PC-9 (cell line): ENCODE results near the gene RALGAPA2. TPM values are rescaled to one million over a fixed set of nuclear protein-coding genes. Genes with fewer than 3 reads are reported as not detected.

Experiments
- BruUV-seq: library from RNA; stranded (reverse); fragments of 400-500 nt; replicated peaks from 2 replicates; lab custom pipeline; 2021; lab: Mats Ljungman, UMichigan
- CTCF ChIA-PET: fragments of 300-600 bp; sonication (Branson Sonifier 250); formaldehyde crosslinking; loops from one replicate; lab custom pipeline; 2022; ENCODE audit warnings: antibody characterized with exemption; lab: Charles Lee
- POLR2A ChIA-PET: fragments of 300-600 bp; sonication (Branson Sonifier 250); formaldehyde crosslinking; loops from one replicate; lab custom pipeline; 2022; ENCODE audit warnings: antibody characterized with exemption; ENCODE audit not compliant: unreplicated experiment; lab: Charles Lee
- DNase-seq, 2 experiments: peaks; one replicate each; pipeline versions ENCODE4 v3.0.0 to v3.0.0-alpha.2; 2015 to 2022; ENCODE audit warnings: mixed read lengths in 1 of 2
- H2AFZ ChIP-seq: fragments of 200-600 bp; sonication (generic); 2 replicates; pipeline ENCODE4 v1.8.1; 2017; ENCODE audit warnings: antibody characterized with exemption
- H3F3A ChIP-seq: fragments of 200-600 bp; sonication (generic); 2 replicates; pipeline ENCODE4 v1.8.1; 2017; ENCODE audit warnings: antibody characterized with exemption, mild to moderate bottlenecking, low read depth; ENCODE audit not compliant: insufficient read depth
- H3K27ac ChIP-seq: fragments of 200-600 bp; sonication (generic); 2 replicates; pipeline ENCODE4 v1.6.1; 2016; ENCODE audit warnings: mixed run types
- H3K27me3 ChIP-seq: fragments of 200-600 bp; sonication (generic); 2 replicates; pipeline ENCODE4 v1.6.1; 2016; ENCODE audit warnings: low read depth, mixed run types; ENCODE audit not compliant: insufficient read depth
- H3K36me3 ChIP-seq: fragments of 200-600 bp; sonication (generic); 2 replicates; pipeline ENCODE4 v1.6.1; 2016; ENCODE audit warnings: low read depth, mixed run types
- H3K4me1 ChIP-seq: fragments of 200-600 bp; sonication (generic); replicated peaks from 2 replicates; pipeline ENCODE4 v1.6.1; 2016; ENCODE audit warnings: mixed run types; ENCODE audit not compliant: insufficient read depth
- H3K4me2 ChIP-seq: fragments of 200-600 bp; sonication (generic); 2 replicates; pipeline ENCODE4 v1.6.1; 2017; ENCODE audit warnings: mixed run types
- H3K4me3 ChIP-seq: fragments of 200-600 bp; sonication (generic); 2 replicates; pipeline ENCODE4 v1.6.1; 2016; ENCODE audit warnings: mixed run types
- H3K79me2 ChIP-seq: fragments of 200-600 bp; sonication (generic); 2 replicates; pipeline ENCODE4 v1.6.1; 2017; ENCODE audit warnings: low read depth, mixed run types
- H3K9me2 ChIP-seq: fragments of 200-600 bp; sonication (generic); 2 replicates; pipeline ENCODE4 v1.8.1; 2017; ENCODE audit warnings: mild to moderate bottlenecking; ENCODE audit not compliant: insufficient read depth
- H3K9me3 ChIP-seq: fragments of 200-600 bp; sonication (generic); 2 replicates; pipeline ENCODE4 v1.8.1; 2016; ENCODE audit warnings: low read depth; ENCODE audit not compliant: insufficient read depth
- H4K20me1 ChIP-seq: fragments of 200-600 bp; sonication (generic); 2 replicates; pipeline ENCODE4 v1.8.1; 2017; ENCODE audit not compliant: insufficient read depth
- EZH2 ChIP-seq: fragments of 200-600 bp; sonication (generic); IDR thresholded peaks from 2 replicates; pipeline ENCODE4 v1.8.0; 2017; ENCODE audit warnings: antibody characterized with exemption, low read depth
- intact Hi-C: fragments of 100-400 bp; cut with micrococcal nuclease; formaldehyde crosslinking; loops from one replicate; pipeline ENCODE4 v1.10.0; 2022; ENCODE audit not compliant: unreplicated experiment
- total RNA-seq: library from RNA; stranded (reverse); gene quantifications from 2 replicates; pipeline ENCODE4 v1.2.3, GENCODE V29; 2021
- TF ChIP-seq, protein P1 (sequence below): fragments of 200-600 bp; sonication (generic); conservative IDR thresholded peaks from 2 replicates; pipeline ENCODE4 v1.6.1; 2017; ENCODE audit warnings: mixed run types, antibody characterized with exemption, mild to moderate bottlenecking, moderate library complexity

RALGAPA2 gene
- total RNA-seq, 1 experiment from 2014 or later: 28.7 TPM

DNA sequence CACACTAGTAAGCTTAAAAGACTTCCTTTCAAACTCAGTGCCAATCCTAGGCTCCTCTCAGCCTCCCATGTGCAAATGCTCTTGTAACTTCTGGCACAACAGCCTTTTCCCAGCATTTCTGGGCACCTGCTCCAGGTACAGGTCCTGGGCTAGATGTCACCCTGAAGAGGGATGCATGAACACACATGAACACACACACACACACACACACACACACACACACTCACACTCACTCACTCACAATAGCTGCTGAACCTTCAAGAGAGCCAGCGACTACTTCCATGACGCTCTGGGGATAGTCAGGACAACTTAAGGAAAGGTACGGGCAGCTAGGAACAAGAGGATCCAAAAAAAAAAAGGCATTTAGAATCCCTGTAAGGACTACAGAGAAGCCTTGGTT is 221.8 kb downstream of the RALGAPA2 start:
- no peaks in the 10 kb centered on the region for H3K79me2 ChIP-seq
- no peak overlapping the region for H3K4me2 ChIP-seq
- H3K9me3 ChIP-seq: no peaks in the 10 kb centered on the region
- no peak overlapping the region for H3K27ac ChIP-seq
- intact Hi-C loops: no loop called here
- no peaks in the 10 kb centered on the region for H3K27me3 ChIP-seq
- TF ChIP-seq, protein P1, sequence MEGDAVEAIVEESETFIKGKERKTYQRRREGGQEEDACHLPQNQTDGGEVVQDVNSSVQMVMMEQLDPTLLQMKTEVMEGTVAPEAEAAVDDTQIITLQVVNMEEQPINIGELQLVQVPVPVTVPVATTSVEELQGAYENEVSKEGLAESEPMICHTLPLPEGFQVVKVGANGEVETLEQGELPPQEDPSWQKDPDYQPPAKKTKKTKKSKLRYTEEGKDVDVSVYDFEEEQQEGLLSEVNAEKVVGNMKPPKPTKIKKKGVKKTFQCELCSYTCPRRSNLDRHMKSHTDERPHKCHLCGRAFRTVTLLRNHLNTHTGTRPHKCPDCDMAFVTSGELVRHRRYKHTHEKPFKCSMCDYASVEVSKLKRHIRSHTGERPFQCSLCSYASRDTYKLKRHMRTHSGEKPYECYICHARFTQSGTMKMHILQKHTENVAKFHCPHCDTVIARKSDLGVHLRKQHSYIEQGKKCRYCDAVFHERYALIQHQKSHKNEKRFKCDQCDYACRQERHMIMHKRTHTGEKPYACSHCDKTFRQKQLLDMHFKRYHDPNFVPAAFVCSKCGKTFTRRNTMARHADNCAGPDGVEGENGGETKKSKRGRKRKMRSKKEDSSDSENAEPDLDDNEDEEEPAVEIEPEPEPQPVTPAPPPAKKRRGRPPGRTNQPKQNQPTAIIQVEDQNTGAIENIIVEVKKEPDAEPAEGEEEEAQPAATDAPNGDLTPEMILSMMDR: no peak
- TF ChIP-seq EZH2: no peak
- POLR2A ChIA-PET: no interaction called here
- no peak overlapping the region for H2AFZ ChIP-seq
- H3F3A ChIP-seq: no peaks in the 10 kb centered on the region
- H3K4me1 ChIP-seq: no peaks in the 10 kb centered on the region
- H3K36me3 ChIP-seq: no peaks in the 10 kb centered on the region; the same call in 1 of the 2 replicates
- DNase-seq: no peak
- CTCF ChIA-PET: no interaction called here
- H4K20me1 ChIP-seq: no peaks in the 10 kb centered on the region
- BruUV-seq: no TSS peak
- H3K9me2 ChIP-seq: no peaks in the 10 kb centered on the region
- no peak overlapping the region for H3K4me3 ChIP-seq

DNA sequence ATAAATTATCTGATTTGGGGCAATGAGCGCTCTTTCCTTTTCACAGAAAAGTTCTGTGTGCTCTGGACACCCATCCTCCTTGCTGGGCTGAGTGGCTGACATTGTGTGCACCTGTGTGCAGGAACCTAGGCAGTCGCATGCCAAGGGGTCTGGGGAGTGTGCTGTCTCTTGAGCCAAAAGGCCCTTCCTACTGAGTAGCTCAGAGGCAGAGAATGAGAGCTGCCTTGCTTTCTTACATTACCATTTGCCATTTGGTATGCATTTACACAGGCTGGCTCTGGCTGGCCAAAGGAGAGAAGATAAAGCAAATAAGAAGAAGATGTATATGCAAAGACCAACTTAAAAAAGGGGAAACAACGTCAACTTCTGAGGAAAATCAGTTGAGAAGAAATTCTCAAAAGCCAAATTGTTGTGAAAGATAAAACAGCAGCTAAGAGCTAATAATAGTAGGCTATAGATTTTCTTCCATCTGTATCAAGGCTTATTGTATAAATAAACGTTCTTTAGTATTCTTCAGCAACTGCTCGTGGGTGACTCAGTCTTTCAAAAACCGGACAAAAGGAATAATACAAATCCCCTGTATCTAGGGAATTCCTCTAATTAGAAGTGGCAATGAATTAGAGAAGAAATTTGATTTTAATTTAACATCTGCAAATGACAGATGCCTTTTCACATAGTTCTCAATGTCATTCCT is 222.6 kb downstream of the RALGAPA2 start:
- Histone ChIP-seq H3F3A (no peaks in the 10 kb centered on the region), H3K4me3 (no peak overlapping the region), H3K9me3 (no peaks in the 10 kb centered on the region), H2AFZ (no peak overlapping the region), H3K27me3 (no peaks in the 10 kb centered on the region), H3K4me1 (no peaks in the 10 kb centered on the region), H3K79me2 (no peaks in the 10 kb centered on the region), H3K9me2 (no peaks in the 10 kb centered on the region), H3K4me2 (no peak overlapping the region), H3K36me3 (no peaks in the 10 kb centered on the region; the same call in 1 of the 2 replicates), H4K20me1 (no peaks in the 10 kb centered on the region), H3K27ac (no peak overlapping the region)
- POLR2A ChIA-PET: no interaction called here
- intact Hi-C loops: no loop called here
- no peak for DNase-seq
- CTCF ChIA-PET: no interaction called here
- TF ChIP-seq, protein P1: no peak
- no peak for TF ChIP-seq EZH2
- BruUV-seq: no TSS peak

DNA sequence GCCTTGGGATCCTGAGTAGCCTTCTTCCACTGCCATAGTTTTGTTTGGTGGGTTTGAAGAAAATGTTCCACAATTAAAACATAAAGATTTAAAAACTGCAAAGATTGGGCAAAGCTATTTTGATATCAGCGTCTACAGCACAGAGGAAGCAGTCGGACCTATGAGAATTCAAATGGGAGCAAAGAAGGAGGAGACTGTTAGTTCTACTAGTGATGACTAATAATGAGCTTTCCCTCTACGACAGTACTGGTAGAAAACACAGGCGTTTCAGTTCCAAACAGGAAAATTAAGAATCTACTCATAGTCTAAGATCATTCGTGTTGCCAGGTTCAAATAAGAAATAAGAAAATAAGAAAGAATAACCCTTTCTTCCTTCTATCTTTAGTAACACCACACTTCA is 223.4 kb downstream of the RALGAPA2 start:
- Histone ChIP-seq H3K36me3 (no peaks in the 10 kb centered on the region; the same call in 1 of the 2 replicates), H3K27me3 (no peaks in the 10 kb centered on the region), H3K79me2 (no peaks in the 10 kb centered on the region), H3K9me2 (no peaks in the 10 kb centered on the region), H2AFZ (no peak overlapping the region), H3K4me2 (no peak overlapping the region), H3K27ac (no peak overlapping the region), H3K9me3 (no peaks in the 10 kb centered on the region), H3K4me3 (no peak overlapping the region), H3F3A (no peaks in the 10 kb centered on the region), H3K4me1 (no peaks in the 10 kb centered on the region), H4K20me1 (no peaks in the 10 kb centered on the region)
- intact Hi-C loops: no loop called here
- TF ChIP-seq, protein P1: no peak
- no peak for TF ChIP-seq EZH2
- ChIA-PET CTCF (no interaction called here), POLR2A (no interaction called here)
- no peak for DNase-seq
- BruUV-seq: no TSS peak
